ENCODE measurements around the gene AKAP5. TPM values are rescaled to one million over a fixed set of nuclear protein-coding genes. Genes with fewer than 3 reads are reported as not detected.

Gene AKAP5, protein sequence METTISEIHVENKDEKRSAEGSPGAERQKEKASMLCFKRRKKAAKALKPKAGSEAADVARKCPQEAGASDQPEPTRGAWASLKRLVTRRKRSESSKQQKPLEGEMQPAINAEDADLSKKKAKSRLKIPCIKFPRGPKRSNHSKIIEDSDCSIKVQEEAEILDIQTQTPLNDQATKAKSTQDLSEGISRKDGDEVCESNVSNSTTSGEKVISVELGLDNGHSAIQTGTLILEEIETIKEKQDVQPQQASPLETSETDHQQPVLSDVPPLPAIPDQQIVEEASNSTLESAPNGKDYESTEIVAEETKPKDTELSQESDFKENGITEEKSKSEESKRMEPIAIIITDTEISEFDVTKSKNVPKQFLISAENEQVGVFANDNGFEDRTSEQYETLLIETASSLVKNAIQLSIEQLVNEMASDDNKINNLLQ
- polyA plus RNA-seq, result under 1 TPM; 0.06 to 0.16 (median 0.11) TPM

DNA sequence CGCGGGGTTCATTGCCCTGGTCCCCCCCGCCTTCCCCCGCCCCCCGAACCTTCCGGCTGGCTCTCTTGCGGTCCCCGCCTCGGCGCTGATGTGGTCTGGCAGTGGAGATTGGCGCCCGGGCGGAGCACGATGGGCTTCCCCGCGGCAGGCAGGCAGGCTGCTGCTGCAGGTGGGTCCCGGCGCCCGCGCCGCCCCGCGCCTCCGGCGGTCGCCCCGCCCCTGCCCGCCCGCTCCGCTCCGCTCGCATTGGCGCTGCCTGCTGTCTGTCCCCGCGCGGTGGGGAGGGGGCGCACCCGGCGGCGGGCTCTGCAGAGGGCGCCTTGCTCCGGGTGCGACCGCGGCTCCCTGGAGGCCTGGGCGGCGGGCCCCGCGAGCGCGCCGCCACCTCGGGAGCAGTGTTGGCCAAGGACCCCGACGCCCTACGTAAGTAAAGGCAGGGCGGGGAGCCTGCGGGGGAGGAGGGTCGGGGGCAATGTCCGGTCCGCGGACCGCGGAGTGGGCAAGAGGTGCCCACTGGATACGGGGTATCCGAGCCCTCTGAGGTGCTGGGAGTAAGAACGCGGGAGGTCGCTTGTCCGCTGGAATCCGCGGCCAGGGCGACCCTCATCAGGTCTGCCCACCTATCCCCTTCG is at the start of gene AKAP5:
Gene AKAP5 (plus strand): TSS at position 309 of the 632 bp plus-strand sequence. CDS start 2,896 bp downstream, outside the sequence.
- no peak within 1 kb of the TSS for H3K27ac ChIP-seq (ENCODE audit: low read depth, low read length)

DNA sequence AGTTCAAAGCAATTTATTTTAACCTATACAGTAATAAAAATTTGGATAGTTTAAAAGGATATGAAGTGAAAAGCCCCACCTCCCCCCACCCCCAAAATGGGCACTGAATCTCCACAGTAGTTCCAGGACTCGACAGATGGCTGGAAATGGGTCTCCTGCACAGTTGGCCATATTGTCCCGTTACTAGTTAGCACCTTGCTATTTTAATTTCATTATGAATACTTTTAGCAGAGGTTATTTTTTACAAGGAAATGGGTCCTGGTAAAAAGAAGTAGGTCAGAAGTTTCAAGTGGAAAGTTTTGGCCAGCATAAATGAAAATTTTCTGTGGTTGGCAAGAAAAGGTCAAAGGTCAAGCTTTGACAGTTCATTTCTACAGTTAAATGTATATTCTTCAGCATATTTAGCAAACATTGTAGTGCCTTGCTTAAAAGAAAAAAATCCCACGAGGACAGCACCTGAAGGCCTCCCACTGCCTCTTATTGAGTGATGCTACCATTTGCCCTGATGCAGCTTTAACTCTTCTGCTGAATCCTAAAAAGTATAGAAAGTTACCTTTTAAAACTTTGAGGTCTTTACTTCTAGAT is 48.9 kb upstream of the AKAP5 start:
- WGBS, 3 donors, result 77 to 90% (median 85%) methylated on average over 3 of the region's 3 CpGs

More for the DNA sequence above, at the start of gene AKAP5:
- WGBS, 3 donors, result 0 to 1% (median 0%) methylated on average over 61 to 74 of the region's 74 CpGs

DNA sequence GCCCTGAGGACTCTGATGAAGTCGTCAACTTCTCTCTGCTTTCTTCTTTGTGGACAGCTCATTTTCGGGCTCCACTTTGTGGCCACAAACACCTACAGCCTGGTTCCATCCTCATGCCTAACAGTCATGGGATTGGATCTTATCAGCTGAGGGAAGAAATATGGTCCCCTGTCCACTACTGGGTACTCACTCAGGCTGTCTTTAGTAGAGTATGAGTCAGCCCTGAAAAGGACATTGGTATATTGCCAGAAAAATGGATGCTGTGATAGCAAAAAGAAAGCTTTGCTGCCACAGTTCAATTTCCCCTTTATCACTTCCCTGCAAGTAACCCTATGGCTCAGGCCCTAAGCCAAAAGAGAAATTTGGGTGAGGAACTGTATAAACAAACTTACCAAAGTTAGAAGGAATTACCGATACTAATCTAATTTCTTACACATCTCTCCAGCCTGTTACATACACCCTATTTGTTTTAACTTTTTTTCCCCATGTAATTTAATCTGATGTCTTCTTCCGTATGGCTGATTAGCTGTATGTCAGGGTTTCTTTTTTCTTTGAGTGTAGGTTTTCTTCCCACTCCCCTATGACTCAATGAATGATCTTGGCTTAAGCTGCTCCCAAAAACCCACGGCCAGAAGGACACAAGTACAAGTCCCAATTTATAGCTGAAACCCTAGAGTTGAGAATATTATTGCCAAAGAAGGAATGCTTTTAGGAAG is 48.1 kb upstream of the AKAP5 start:
- no peak overlapping the region for H3K27ac ChIP-seq (ENCODE audit: low read depth, low read length)
- 91 to 97% (median 92%) methylated on average over 5 of the region's 5 CpGs for WGBS, 3 donors

More for the DNA sequence above, 48.9 kb upstream of the AKAP5 start:
- no peak overlapping the region for H3K27ac ChIP-seq (ENCODE audit: low read depth, low read length)

DNA sequence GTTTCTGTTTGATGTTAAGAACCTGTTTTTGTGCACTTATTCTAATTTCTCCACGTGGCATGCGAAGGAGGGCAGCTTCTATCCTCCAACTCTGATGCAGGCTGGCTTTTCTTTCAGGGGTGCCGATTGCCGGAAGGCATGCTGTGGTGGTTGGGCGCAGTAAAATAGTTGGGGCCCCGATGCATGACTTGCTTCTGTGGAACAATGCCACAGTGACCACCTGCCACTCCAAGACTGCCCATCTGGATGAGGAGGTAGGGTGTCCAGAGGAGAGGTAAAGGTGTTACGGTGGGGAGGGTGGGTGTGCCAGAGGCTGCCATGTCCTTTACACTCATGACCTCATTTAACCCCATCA is 47.6 kb upstream of the AKAP5 start:
- no peak overlapping the region for H3K27ac ChIP-seq (ENCODE audit: low read depth, low read length)
- 94 to 97% (median 97%) methylated on average over 7 of the region's 7 CpGs for WGBS, 3 donors

DNA sequence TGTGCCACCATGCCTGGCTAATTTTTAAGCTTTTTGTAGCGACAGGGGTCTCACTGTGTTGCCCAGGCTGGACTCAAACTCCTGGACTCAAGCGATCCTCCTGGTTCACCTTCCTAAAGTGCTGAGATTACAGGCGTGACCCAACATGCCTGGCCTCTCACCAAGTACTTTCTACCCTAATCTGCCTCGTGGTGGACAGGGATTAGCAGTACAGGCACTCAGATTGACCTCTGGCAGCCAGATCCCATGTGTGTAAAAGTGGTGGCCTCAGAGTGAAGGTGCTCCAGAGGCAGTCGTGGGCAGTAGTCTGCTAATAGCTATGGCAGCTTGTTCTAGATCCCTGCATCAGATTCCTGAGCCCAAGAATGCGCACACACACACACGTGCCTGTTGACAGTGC is 46.3 kb upstream of the AKAP5 start:
- H3K27ac ChIP-seq (ENCODE audit: low read depth, low read length), result no peak overlapping the region
- WGBS, 3 donors, result 87 to 93% (median 89%) methylated on average over 7 of the region's 7 CpGs

DNA sequence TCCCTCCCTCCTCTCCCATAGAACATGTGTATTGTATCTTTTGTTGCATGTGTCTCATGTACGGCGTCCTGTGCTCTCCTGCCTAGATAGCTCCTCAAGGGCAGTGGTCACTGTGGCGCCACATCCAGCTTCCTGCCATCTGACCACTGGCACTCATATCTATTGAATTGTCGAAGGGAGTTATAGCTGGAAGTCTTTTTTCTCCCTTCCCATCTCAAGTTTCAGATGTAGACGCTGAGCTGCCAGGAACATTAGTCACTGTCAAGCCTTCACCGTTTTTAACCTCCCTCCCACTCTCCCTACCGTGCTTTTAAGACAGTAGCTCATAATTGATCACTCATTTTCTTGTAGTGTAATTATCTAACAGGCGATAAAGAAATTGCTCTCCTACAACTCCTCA is 44.1 kb upstream of the AKAP5 start:
- H3K27ac ChIP-seq (ENCODE audit: low read depth, low read length), result no peak overlapping the region
- WGBS, 3 donors, result 65 to 67% (median 66%) methylated on average over 8 of the region's 8 CpGs

DNA sequence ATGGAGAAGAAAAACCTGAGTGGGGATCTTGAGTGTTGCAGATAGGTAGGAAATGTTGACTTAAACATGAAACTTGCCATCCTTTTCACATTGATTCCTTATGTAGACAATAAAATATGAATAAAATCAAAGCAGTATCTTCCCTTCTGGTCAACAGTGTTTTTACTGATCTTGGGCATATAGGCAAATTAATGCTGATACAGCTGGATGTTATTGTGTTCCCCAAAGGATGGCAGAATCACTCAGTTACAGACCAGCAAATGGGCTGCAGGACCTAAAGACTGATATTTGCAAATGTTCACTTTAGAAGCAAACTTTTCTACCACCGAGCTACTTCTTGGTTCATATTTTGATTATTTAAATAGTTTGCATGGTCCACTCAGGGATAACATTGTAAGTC is 43.3 kb upstream of the AKAP5 start:
- 97 to 100% (median 100%) methylated on average over 1 of the region's 1 CpG for WGBS, 3 donors

DNA sequence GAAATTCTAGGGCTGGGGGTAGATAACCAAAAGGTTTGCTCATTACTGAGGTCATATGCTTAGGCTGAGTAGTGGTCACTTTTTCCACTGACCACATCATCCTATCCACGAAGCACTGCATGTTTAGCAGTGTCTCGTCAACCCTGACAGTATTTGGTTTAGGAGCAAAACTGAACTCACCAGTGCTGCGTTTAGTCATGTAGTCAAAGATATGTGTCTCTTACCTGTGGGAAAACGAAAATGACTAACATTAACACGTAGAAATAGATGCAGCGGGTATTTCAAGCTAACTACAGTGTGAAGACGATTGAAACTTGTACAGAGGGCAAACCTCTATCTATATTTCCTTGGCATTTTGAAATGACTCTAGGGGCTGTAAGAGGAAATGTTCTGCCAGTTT is 42.5 kb upstream of the AKAP5 start:
- WGBS, 3 donors, result 90 to 92% (median 92%) methylated on average over 7 of the region's 7 CpGs
- no peak overlapping the region for H3K27ac ChIP-seq (ENCODE audit: low read depth, low read length)

More for the DNA sequence above, 43.3 kb upstream of the AKAP5 start:
- H3K27ac ChIP-seq (ENCODE audit: low read depth, low read length), result no peak overlapping the region

DNA sequence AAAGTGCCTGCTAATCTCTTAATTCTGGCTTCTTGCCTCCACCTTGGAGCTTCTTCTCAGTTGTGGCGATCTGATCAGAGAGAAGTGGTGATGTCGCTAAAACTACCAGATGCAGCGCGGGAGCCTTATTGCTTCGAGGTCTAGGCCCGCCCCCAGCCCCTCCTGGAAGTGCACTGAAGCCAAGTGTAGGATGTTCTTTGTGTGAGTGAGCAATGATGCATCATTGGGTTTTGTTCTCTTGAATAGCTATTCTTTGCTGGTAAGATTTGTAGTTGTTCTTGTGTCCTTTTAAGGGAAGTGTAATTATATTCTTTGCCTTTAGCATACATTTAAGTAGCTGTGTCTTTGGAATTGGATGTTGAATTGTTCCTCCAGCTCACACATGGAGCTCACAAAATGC is 41.3 kb upstream of the AKAP5 start:
- WGBS, 3 donors, result 90 to 96% (median 93%) methylated on average over 6 of the region's 6 CpGs

DNA sequence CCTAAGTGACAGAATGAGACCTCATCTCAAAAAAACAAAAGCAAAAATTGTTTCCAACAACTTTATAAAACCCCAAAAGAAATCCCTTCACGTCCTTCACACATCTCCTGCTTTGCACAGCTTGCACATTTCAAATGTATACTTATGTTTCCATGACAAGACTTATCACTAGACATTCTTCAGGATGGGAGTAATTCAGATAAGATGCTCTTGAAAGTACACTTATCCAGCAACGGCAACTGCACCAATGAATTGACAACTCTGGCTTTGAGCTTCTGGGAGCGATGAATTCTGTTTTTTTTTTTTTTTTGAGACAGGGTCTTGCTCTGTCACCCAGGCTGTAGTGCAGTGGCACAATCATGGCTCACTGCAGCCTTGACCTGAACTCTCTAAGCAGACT is 30.8 kb upstream of the AKAP5 start:
- WGBS, 3 donors, result 76 to 83% (median 82%) methylated on average over 3 of the region's 3 CpGs
- H3K27ac ChIP-seq (ENCODE audit: low read depth, low read length), result no peak overlapping the region

More for the DNA sequence above, 41.3 kb upstream of the AKAP5 start:
- no peak overlapping the region for H3K27ac ChIP-seq (ENCODE audit: low read depth, low read length)

DNA sequence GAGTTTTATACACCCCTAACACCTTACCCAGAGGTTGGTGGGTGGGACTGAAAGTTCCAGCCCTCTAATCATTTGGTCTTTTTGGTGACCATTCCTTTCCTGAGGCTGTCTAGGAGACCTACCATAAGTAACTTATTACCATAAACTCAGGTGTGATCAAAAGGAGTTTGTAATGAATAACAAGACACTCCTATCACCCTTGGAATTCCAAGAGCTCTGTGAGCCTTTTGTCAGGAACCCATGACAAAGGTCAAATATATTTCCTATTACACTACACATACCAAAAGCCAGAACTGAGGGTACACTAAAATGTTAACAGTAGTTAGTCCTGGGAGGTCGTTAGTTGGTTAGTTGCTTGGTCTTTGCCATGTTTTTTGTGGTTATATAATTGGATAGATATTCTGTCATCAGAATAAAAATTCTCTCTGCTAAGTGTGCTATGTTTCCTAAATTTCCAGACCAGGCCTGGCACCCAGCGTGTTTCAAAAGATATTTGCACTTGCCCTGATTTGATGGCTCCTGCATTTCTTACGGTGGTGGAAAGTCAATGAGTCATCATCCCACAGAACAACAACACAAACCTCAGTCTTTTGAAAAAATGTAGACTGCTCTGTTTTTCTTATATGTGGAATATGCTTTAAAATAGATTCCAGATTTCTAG is 27.0 kb upstream of the AKAP5 start:
- 67 to 76% (median 75%) methylated on average over 3 of the region's 3 CpGs for WGBS, 3 donors
- no peak overlapping the region for H3K27ac ChIP-seq (ENCODE audit: low read depth, low read length)

DNA sequence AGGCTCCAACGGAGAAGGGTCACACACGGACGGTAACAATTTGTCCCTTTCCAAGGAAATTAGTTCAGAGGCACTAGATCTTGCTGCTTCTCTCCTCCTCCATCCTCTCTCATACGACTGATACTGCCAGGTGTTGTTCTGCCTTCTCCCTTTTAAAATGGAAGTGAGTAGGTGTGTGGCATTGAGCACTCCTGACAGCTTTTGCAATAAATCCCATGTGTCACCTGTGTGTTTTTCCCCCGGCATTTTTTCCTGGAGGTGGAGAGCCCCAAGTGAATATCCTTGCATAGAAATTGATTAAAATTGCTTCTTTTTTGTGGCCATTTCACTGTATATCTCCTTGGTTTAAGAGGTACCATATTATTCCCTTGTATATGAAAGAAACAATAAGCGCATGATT is 26.2 kb upstream of the AKAP5 start:
- 92 to 95% (median 94%) methylated on average over 6 of the region's 6 CpGs for WGBS, 3 donors
- H3K27ac ChIP-seq (ENCODE audit: low read depth, low read length), result no peak overlapping the region

DNA sequence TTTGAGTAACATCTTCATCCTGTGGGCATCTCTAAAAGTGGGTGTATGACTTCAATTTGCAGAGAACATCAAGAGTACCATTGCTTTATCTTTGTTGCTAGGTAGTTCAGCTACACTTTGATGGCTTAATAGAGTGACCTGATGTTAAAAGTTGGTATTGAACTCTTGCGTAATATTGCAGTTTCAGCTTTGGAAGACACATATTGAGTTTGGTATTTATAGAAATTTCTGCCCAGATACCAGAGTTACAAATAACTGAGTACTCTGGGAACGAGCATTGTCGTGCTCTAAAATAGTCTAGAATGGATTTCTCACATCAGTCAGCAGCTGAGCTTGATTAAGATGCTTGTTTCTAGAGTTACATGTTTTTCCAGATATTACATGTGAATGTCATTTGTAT is 24.8 kb upstream of the AKAP5 start:
- no peak overlapping the region for H3K27ac ChIP-seq (ENCODE audit: low read depth, low read length)
- 91 to 97% (median 96%) methylated on average over 3 of the region's 3 CpGs for WGBS, 3 donors

DNA sequence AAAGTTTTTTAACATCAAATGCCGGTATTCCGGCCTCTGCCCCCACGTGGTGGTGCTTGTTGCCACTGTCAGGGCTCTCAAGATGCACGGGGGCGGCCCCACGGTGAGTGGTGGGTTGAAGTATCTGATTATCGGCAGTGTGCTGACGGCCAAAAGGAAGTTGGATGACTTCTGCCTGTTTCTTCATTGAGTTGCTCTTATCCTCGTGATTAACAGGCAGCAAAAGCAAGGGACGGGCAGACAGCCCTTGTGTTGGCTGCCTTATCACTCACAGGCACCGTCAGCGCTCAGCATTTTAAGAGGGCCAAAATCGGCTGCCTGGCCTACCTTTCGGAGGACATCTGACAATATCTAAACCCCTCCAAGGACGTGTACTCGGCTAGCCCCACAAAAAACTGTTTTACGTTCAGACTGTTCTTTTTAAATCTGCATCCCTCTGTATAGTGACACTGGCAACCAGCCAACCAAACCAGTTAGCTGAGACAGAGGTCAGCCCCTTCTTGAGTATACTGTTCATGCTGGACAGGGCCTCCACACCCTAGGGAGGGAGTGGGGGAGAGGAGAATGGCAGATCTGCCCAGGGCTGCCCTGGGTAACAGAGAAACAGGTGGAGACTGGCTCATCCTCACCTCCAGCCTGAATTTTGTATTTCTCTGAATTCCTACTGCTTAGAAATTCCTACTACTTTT is 22.9 kb upstream of the AKAP5 start:
- no peak overlapping the region for H3K27ac ChIP-seq (ENCODE audit: low read depth, low read length)
- 87 to 89% (median 87%) methylated on average over 17 of the region's 17 CpGs for WGBS, 3 donors

DNA sequence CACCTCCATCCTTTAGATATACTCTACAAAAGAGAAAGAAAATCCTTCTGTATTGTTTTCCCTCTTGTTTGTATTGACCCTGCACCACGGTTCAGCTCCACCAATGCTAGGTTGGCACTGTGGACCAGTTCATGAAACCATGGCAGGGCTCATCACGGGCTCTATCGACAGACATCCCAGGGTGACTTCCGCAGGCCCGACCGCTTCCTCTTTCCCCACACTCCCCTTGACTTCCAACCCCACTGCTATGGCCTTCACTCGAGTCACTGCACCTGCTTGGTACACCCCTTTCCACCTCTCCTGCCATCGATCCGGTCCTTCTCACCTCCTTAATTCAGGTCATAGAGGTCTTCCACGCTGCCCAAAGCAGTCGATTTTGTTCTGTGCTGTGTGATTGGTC is 21.2 kb upstream of the AKAP5 start:
- H3K27ac ChIP-seq (ENCODE audit: low read depth, low read length), result no peak overlapping the region

DNA sequence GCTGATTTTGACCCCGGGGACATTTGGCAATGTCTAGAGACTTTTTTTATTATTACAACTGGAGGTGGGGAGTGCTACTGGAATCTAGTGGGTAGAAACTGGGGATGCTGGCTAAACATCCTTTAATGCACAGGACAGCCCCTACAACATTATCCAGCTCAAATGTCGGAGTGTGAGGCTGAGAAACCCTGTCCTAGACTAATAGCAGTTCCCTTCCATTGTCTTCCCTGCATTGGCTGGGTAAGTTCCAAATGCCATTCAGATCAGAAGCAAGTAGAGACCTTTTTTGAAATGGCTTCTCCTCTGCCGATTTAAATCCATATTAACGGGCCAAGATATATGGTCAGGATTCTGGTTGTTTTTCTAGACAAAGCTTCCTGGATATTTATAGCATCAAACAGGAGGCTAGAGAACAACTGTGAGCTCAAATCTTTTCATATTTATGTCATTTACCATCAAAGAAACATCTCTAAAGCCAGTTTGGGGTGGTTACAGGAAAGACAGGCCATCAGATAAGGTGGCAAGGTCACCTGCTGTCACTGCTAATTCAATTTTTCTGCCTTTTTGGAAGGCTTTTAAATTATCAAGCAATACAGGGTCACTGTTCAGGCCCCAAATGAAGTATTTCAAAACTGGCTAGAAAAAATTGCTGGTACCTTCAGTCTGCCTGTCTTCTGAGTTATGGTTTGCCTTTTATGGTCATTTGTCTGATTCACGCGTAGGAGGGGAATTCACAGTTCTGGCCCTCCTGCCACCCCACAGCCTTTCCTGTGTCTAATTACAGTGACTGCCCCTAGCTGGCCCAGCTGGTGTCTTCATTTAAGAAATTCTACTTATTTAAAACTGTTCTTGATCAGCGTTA is 20.1 kb upstream of the AKAP5 start:
- WGBS, 3 donors, result 75 to 82% (median 76%) methylated on average over 7 of the region's 7 CpGs
- no peak overlapping the region for H3K27ac ChIP-seq (ENCODE audit: low read depth, low read length)

More for the DNA sequence above, 21.2 kb upstream of the AKAP5 start:
- WGBS, 3 donors, result 84 to 88% (median 87%) methylated on average over 11 of the region's 11 CpGs

Data from adipose tissue (tissue), 3 donors.